Mesenchymal stem cell (in vitro differentiated cells and primary cell): Measurements from ENCODE around the gene SLC4A2.

Experiments
- DNase-seq: peaks from one replicate; pipeline ENCODE4 v3.0.0-alpha.2; 2013
- H2AFZ ChIP-seq: one replicate; pipeline ENCODE4 v1.6.1; 2013; ENCODE audit warnings: low read depth, mild to moderate bottlenecking, control low read depth, inconsistent platforms, low read length, moderate library complexity
- H2AK5ac ChIP-seq: 2 replicates; pipeline ENCODE4 v1.6.1; 2013; ENCODE audit warnings: low read length, moderate library complexity, mild to moderate bottlenecking, inconsistent platforms; ENCODE audit not compliant: severe bottlenecking
- H2BK120ac ChIP-seq: one replicate; pipeline ENCODE4 v1.6.1; 2013; ENCODE audit warnings: low read depth, mild to moderate bottlenecking, inconsistent platforms, low read length, moderate library complexity
- H2BK12ac ChIP-seq, 2 experiments: one replicate each; pipeline ENCODE4 v1.6.1; 2013; ENCODE audit warnings: inconsistent platforms in 2 of 2, low read length in 2 of 2, mild to moderate bottlenecking in 2 of 2, moderate library complexity in 2 of 2, control low read depth in 1 of 2
- H2BK15ac ChIP-seq: one replicate; pipeline ENCODE4 v1.6.1; 2013; ENCODE audit warnings: mild to moderate bottlenecking, low read depth, inconsistent platforms; ENCODE audit not compliant: poor library complexity, severe bottlenecking
- H2BK5ac ChIP-seq: 2 replicates; pipeline ENCODE4 v1.6.1; 2013; ENCODE audit warnings: low read depth, mild to moderate bottlenecking, low read length, control low read depth, inconsistent platforms; ENCODE audit not compliant: poor library complexity, severe bottlenecking
- H3K14ac ChIP-seq, 2 experiments: one replicate each; pipeline ENCODE4 v1.6.1; 2013; ENCODE audit warnings: inconsistent platforms in 2 of 2, low read length in 2 of 2, control low read depth in 1 of 2, mild to moderate bottlenecking in 1 of 2, moderate library complexity in 1 of 2
- H3K18ac ChIP-seq, 2 experiments: one replicate each; pipeline ENCODE4 v1.6.1; 2013; ENCODE audit warnings: inconsistent platforms in 2 of 2, low read length in 2 of 2, control low read depth in 1 of 2, low read depth in 1 of 2, mild to moderate bottlenecking in 1 of 2
- H3K23ac ChIP-seq, 2 experiments: one replicate each; pipeline ENCODE4 v1.6.1; 2013; ENCODE audit warnings: inconsistent platforms in 2 of 2, low read length in 2 of 2, mild to moderate bottlenecking in 2 of 2, moderate library complexity in 2 of 2, control low read depth in 1 of 2
- H3K27ac ChIP-seq: 2 replicates; pipeline ENCODE4 v1.5.1; 2013; ENCODE audit warnings: mild to moderate bottlenecking, moderate library complexity, low read length, control low read depth, inconsistent platforms; ENCODE audit not compliant: poor library complexity, severe bottlenecking
- H3K27me3 ChIP-seq, 2 experiments: 2 replicates each; pipeline versions ENCODE4 v1.6.1 to v1.7.0; 2013; ENCODE audit warnings: low read length in 2 of 2, mild to moderate bottlenecking in 2 of 2, moderate library complexity in 2 of 2, control low read depth in 1 of 2, inconsistent platforms in 1 of 2; ENCODE audit not compliant: control insufficient read depth in 1 of 2, insufficient read depth in 1 of 2
- H3K36me3 ChIP-seq, 2 experiments: 2 replicates each; pipeline versions ENCODE4 v1.6.1 to v1.7.0; 2013; ENCODE audit warnings: low read length in 2 of 2, control low read depth in 1 of 2, inconsistent platforms in 1 of 2, low read depth in 1 of 2, mild to moderate bottlenecking in 1 of 2; ENCODE audit not compliant: insufficient read depth in 2 of 2, control insufficient read depth in 1 of 2
- H3K4ac ChIP-seq, 2 experiments: one replicate each; pipeline ENCODE4 v1.6.1; 2013; ENCODE audit warnings: inconsistent platforms in 2 of 2, low read length in 2 of 2, mild to moderate bottlenecking in 2 of 2, moderate library complexity in 2 of 2, control low read depth in 1 of 2, low read depth in 1 of 2
- H3K4me1 ChIP-seq: 2 replicates; pipeline ENCODE4 v1.6.1; 2013; ENCODE audit warnings: low read depth, low read length, control low read depth; ENCODE audit not compliant: control insufficient read depth, insufficient read depth
- H3K4me2 ChIP-seq: 2 replicates; pipeline ENCODE4 v1.6.1; 2013; ENCODE audit warnings: low read length, mild to moderate bottlenecking, inconsistent platforms; ENCODE audit not compliant: poor library complexity, severe bottlenecking
- H3K4me3 ChIP-seq, 2 experiments: 2 replicates each; pipeline versions ENCODE4 v1.5.1 to v1.7.0; 2013; ENCODE audit warnings: low read length in 2 of 2, mild to moderate bottlenecking in 2 of 2, control low read depth in 1 of 2, low read depth in 1 of 2; ENCODE audit not compliant: insufficient read depth in 1 of 2
- H3K79me1 ChIP-seq: replicated peaks from 2 replicates; pipeline ENCODE4 v1.6.1; 2013; ENCODE audit warnings: mild to moderate bottlenecking, control low read depth, low read length, inconsistent platforms; ENCODE audit not compliant: poor library complexity, severe bottlenecking
- H3K9ac ChIP-seq: 2 replicates; pipeline ENCODE4 v1.7.0; 2013; ENCODE audit warnings: mild to moderate bottlenecking, low read length, moderate library complexity
- H3K9me3 ChIP-seq: 2 replicates; pipeline ENCODE4 v1.7.0; 2013; ENCODE audit warnings: mild to moderate bottlenecking, low read length; ENCODE audit not compliant: control insufficient read depth
- H4K8ac ChIP-seq: one replicate; pipeline ENCODE4 v1.6.1; 2013; ENCODE audit warnings: inconsistent platforms, mild to moderate bottlenecking, low read length, moderate library complexity
- H4K91ac ChIP-seq: one replicate; pipeline ENCODE4 v1.6.1; 2013; ENCODE audit warnings: mild to moderate bottlenecking, low read length, inconsistent platforms
- WGBS: methylation state at CpG from one replicate; pipeline ENCODE4 v1.1.7; 2013; ENCODE audit warnings: mixed read lengths; 5-methylcytosine and 5-hydroxymethylcytosine counted together

Gene SLC4A2

GRCh38 chr7:151088019-151088855 is 28.8 kb downstream of the SLC4A2 start:
- Histone ChIP-seq H3K4me1 (peaks cover 36% of the 10 kb centered on the region), H3K79me1 (peaks cover 2% of the 10 kb centered on the region), H3K36me3 (peaks cover 5 to 13% of the 10 kb centered on the region in 2 experiments), H4K8ac (no peak overlapping the region), H2BK15ac (no peak overlapping the region), H3K4me3 (peak overlapping the region; percentile 76 to 94), H2AK5ac (peak overlapping the region; percentile 1), H2BK5ac (no peak overlapping the region), H3K9ac (peak overlapping the region; percentile 94), H2BK120ac (no peak overlapping the region), H3K14ac (peak overlapping the region in 1 of 2 experiments; percentile 96), H3K23ac (peak overlapping the region in 1 of 2 experiments; percentile 29), H3K27ac (peak overlapping the region; percentile 47), H3K9me3 (no peaks in the 10 kb centered on the region), H3K4me2 (peak overlapping the region; percentile 69), H3K27me3 (no peaks in the 10 kb centered on the region), H2BK12ac (peak overlapping the region; percentile 53 to 64), H3K18ac (peak overlapping the region; percentile 35 to 96), H4K91ac (no peak overlapping the region), H2AFZ (no peak overlapping the region), H3K4ac (peak overlapping the region in 1 of 2 experiments; percentile 94)
- WGBS: 11% methylated on average over 12 of the region's 16 CpGs
- DNase-seq: peak; percentile 49

- H3K14ac ChIP-seq: peak overlapping the region in 1 of 2 experiments; percentile 96
- peak overlapping the region; percentile 62 for H4K8ac ChIP-seq
- no peak overlapping the region for H2AFZ ChIP-seq
- H3K27ac ChIP-seq: peak overlapping the region; percentile 47
- peaks cover 35% of the 10 kb centered on the region for H3K4me1 ChIP-seq
- H3K36me3 ChIP-seq: peaks cover 5 to 18% of the 10 kb centered on the region in 2 experiments
- H3K18ac ChIP-seq: peak overlapping the region; percentile 35 to 96
- H4K91ac ChIP-seq: peak overlapping the region; percentile 74
- peak overlapping the region; percentile 29 to 94 for H3K4ac ChIP-seq
- H3K23ac ChIP-seq: no peak overlapping the region
- no peak overlapping the region for H2AK5ac ChIP-seq
- no peaks in the 10 kb centered on the region for H3K9me3 ChIP-seq
- peak overlapping the region; percentile 20 for H2BK15ac ChIP-seq
- H3K4me3 ChIP-seq: peak overlapping the region in 1 of 2 experiments; percentile 94
- peaks cover 5% of the 10 kb centered on the region for H3K79me1 ChIP-seq
- no peak overlapping the region for H2BK120ac ChIP-seq
- 2% methylated on average over 30 of the region's 30 CpGs for WGBS
- peak; percentile 98 for DNase-seq
- H3K9ac ChIP-seq: peak overlapping the region; percentile 94
- H3K27me3 ChIP-seq: no peaks in the 10 kb centered on the region
- peak overlapping the region; percentile 69 for H3K4me2 ChIP-seq
- no peak overlapping the region for H2BK5ac ChIP-seq
- H2BK12ac ChIP-seq: peak overlapping the region; percentile 53 to 94
Observed at GRCh38 chr7:151088856-151089699, 29.7 kb downstream of the SLC4A2 start.

- Histone ChIP-seq H2BK15ac (peak overlapping the region; percentile 88), H3K4me1 (peaks cover 39% of the 10 kb centered on the region), H2AFZ (no peak overlapping the region), H3K36me3 (peaks cover 5 to 18% of the 10 kb centered on the region in 2 experiments), H2BK12ac (peak overlapping the region; percentile 22 to 76), H3K23ac (no peak overlapping the region), H4K8ac (peak overlapping the region; percentile 84), H2BK120ac (peak overlapping the region; percentile 64), H4K91ac (peak overlapping the region; percentile 67), H3K14ac (peak overlapping the region in 1 of 2 experiments; percentile 22), H3K4me2 (peak overlapping the region; percentile 69), H3K18ac (peak overlapping the region; percentile 11 to 85), H2BK5ac (no peak overlapping the region), H3K27ac (peak overlapping the region; percentile 47), H3K4ac (peak overlapping the region; percentile 18 to 35), H3K4me3 (peak overlapping the region in 1 of 2 experiments; percentile 94), H3K9me3 (no peaks in the 10 kb centered on the region), H3K79me1 (peaks cover 5% of the 10 kb centered on the region), H3K9ac (peak overlapping the region; percentile 94), H2AK5ac (no peak overlapping the region), H3K27me3 (no peaks in the 10 kb centered on the region)
- DNase-seq: peak; percentile 60
- 74% methylated on average over 16 of the region's 22 CpGs for WGBS
Observed at GRCh38 chr7:151089893-151090730, 30.7 kb downstream of the SLC4A2 start.
